A549 (cell line): ENCODE data around the gene PRTG.

Source experiments
- CHD2 ChIP-seq: fragments of 150-350 bp; IDR thresholded peaks from 2 replicates; pipeline ENCODE4 v1.6.1; 2014; ENCODE audit warnings: low read length; ENCODE audit not compliant: partially characterized antibody
- MAX ChIP-seq: IDR thresholded peaks from 2 replicates; pipeline ENCODE4 v1.6.1; 2012
- TF ChIP-seq, protein P1 (sequence below): fragments of >200 bp; sonication (Bioruptor Twin); formaldehyde crosslinking; IDR thresholded peaks from 3 replicates; pipeline ENCODE4 v1.5.1; 2016

- TF ChIP-seq, protein P1, sequence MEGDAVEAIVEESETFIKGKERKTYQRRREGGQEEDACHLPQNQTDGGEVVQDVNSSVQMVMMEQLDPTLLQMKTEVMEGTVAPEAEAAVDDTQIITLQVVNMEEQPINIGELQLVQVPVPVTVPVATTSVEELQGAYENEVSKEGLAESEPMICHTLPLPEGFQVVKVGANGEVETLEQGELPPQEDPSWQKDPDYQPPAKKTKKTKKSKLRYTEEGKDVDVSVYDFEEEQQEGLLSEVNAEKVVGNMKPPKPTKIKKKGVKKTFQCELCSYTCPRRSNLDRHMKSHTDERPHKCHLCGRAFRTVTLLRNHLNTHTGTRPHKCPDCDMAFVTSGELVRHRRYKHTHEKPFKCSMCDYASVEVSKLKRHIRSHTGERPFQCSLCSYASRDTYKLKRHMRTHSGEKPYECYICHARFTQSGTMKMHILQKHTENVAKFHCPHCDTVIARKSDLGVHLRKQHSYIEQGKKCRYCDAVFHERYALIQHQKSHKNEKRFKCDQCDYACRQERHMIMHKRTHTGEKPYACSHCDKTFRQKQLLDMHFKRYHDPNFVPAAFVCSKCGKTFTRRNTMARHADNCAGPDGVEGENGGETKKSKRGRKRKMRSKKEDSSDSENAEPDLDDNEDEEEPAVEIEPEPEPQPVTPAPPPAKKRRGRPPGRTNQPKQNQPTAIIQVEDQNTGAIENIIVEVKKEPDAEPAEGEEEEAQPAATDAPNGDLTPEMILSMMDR: no peak
- TF ChIP-seq MAX: no peak
- no peak for TF ChIP-seq CHD2
Observed at GRCh38 chr15:55681631-55682030, 61.3 kb downstream of the PRTG start.
